ENCODE data around the gene FSCN2.

The FSCN2 gene

DNA sequence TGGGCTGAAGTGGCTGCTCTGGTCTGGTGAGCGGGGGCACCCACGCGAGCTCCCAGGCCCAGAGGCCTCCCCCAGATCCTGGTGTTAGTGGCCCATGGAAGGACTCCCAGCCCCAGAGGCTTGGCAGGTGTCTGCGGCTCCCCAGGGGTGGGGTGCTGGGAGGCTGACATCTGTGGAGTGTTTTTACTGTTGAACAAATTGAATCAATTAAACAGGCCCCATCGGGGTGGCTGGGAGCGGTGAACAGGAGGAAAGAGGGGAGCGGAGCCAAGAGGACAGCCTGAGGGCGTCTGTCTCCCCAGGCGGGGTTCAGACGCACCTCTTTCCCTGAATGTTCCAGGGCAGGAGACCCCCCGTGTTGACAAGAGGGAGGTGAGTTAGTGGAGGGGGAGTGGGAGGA lies 45.5 kb upstream of the FSCN2 start:
- H3K4me3 ChIP-seq (ENCODE audit: low read depth, low read length) = no peak overlapping the region
- no peak for TF ChIP-seq CTCF (IDR thresholded peaks at IDR 0.05; ENCODE audit: insufficient read depth, low read depth, low read length, missing control alignments)
- DNase-seq (ENCODE audit: low read depth) = no peak

- no peak overlapping the region for H3K4me3 ChIP-seq (ENCODE audit: low read depth, low read length)
- DNase-seq (ENCODE audit: low read depth) = peak; percentile 34
- no peak for TF ChIP-seq CTCF (IDR thresholded peaks at IDR 0.05; ENCODE audit: insufficient read depth, low read depth, low read length, missing control alignments)
These were observed 44.9 kb upstream of the FSCN2 start for GRCh38 chr17:81483085-81483861.

DNA sequence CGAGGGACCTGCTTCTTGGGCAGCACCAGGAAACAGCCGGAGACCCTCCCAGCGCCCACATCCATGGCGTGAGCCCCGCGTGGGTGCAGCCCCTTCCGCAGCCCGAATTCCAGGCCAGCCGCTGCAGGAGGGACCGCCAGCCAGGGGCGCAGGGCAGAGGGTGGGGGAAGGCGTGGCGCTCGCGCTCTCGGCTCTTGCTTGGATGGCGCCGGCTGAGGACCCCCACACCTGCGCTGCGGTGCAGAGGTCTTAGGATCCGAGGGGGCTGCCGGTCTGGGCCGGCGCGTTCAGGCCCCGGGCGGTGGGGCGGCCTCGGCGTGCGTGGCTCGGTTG lies 44.3 kb upstream of the FSCN2 start:
- peak overlapping the region; percentile 34; the same call in 1 of the 2 replicates for H3K4me3 ChIP-seq (ENCODE audit: low read depth, low read length)
- no peak for TF ChIP-seq CTCF (IDR thresholded peaks at IDR 0.05; ENCODE audit: insufficient read depth, low read depth, low read length, missing control alignments)
- DNase-seq (ENCODE audit: low read depth) = no peak

DNA sequence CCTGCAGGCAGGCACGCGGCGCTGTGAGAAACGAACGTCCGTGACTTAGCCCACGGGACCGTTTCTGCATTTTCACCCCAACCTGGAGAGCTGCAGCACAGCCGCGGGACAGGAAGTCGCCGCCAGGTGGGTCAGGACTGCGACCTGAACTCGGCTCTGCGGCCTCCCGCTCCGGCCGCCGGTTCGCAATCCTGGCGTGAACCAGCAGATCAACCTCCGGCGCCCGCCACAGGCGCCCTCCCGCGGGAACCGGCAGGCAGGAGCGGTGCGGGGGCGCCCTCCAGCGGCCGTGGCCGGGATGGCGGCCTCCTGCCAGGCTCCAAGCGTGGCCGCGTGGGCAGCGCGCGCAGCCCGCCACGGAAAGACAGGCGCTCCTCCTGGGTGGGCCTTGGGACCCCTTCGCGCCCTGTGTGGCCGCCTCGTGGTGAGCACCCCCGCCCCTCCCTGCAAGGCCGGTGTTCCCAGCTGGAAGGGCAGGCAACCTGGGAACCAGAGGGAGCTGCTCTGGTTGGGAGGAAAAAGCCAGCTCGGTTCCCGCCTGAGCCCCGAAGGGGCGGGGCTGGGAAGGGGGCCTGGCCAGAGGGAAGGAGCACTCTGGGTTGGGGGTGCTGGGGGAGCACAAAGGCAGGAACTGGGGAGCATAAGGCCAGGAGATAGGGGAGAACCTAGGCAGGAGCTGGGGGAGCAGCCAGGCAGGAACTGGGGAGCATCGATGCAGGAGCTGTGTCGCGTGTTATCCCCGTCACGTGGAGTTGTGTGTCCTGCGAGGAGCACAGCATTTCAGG lies 43.8 kb upstream of the FSCN2 start:
- peak overlapping the region; percentile 34 for H3K4me3 ChIP-seq (ENCODE audit: low read depth, low read length)
- peak; percentile 93 for TF ChIP-seq CTCF (IDR thresholded peaks at IDR 0.05; ENCODE audit: insufficient read depth, low read depth, low read length, missing control alignments)
- DNase-seq (ENCODE audit: low read depth) = peak; percentile 93

GRCh38 chr17:81486199-81486810 lies 41.9 kb upstream of the FSCN2 start:
- no peak for DNase-seq (ENCODE audit: low read depth)
- no peak for TF ChIP-seq CTCF (IDR thresholded peaks at IDR 0.05; ENCODE audit: insufficient read depth, low read depth, low read length, missing control alignments)
- no peak overlapping the region for H3K4me3 ChIP-seq (ENCODE audit: low read depth, low read length)

GRCh38 chr17:81487089-81487486 lies 41.1 kb upstream of the FSCN2 start:
- no peak overlapping the region for H3K4me3 ChIP-seq (ENCODE audit: low read depth, low read length)
- DNase-seq (ENCODE audit: low read depth) = no peak
- no peak for TF ChIP-seq CTCF (IDR thresholded peaks at IDR 0.05; ENCODE audit: insufficient read depth, low read depth, low read length, missing control alignments)

Data from GM12865 (cell line).